Effector memory CD8-positive, alpha-beta T cell (primary cell): Measurements from ENCODE around the gene VPS13A.
"Not testable (repeated sequence)": the region's sequence is repeated elsewhere in the genome, so short reads cannot be mapped to it uniquely, and the experiment has no call there.

Source experiments
- ATAC-seq: fragments of 150-1000 bp; cut with Tn5 transposase; replicated peaks from 2 replicates; pipeline ENCODE4 v1.10.0; 2021; ENCODE audit warnings: mild to moderate bottlenecking, moderate library complexity
- DNase-seq, 3 experiments: peaks; one replicate each; pipeline ENCODE4 v3.0.0; 2021
- H3K27ac Mint-ChIP-seq, 2 donors: one replicate each; pipeline ENCODE4 v1.8.0; 2022; ENCODE audit warnings: mild to moderate bottlenecking in 2 of 2, mixed read lengths in 2 of 2, moderate library complexity in 2 of 2
- H3K27me3 Mint-ChIP-seq, 2 donors: one replicate each; pipeline ENCODE4 v1.8.0; 2022; ENCODE audit warnings: mixed read lengths in 2 of 2
- H3K36me3 Mint-ChIP-seq: one replicate; pipeline ENCODE4 v1.8.0; 2022; ENCODE audit warnings: mild to moderate bottlenecking, moderate library complexity, mixed read lengths; ENCODE audit not compliant: insufficient read depth
- H3K4me1 Mint-ChIP-seq, 2 donors: one replicate each; pipeline ENCODE4 v1.8.0; 2022; ENCODE audit warnings: low read depth in 2 of 2, mixed read lengths in 2 of 2
- H3K4me3 Mint-ChIP-seq, 2 donors: one replicate each; pipeline ENCODE4 v1.8.0; 2022; ENCODE audit warnings: mild to moderate bottlenecking in 2 of 2, mixed read lengths in 2 of 2, moderate library complexity in 2 of 2
- H3K9me3 Mint-ChIP-seq, 2 donors: one replicate each; pipeline ENCODE4 v1.8.0; 2022; ENCODE audit warnings: mixed read lengths in 2 of 2

Gene VPS13A

GRCh38 chr9:77391834-77392233 lies 214.5 kb downstream of the VPS13A start:
- Mint-ChIP-seq H3K9me3 (no peaks in the 10 kb centered on the region), H3K4me1 (no peaks in the 10 kb centered on the region), H3K36me3 (peaks cover 2% of the 10 kb centered on the region), H3K27ac (no peak overlapping the region), H3K4me3 (no peak overlapping the region), H3K27me3 (no peaks in the 10 kb centered on the region)
- DNase-seq = no peak
- no peak for ATAC-seq

GRCh38 chr9:77392328-77392727 lies 215.0 kb downstream of the VPS13A start:
- no peaks in the 10 kb centered on the region for H3K27me3 Mint-ChIP-seq

GRCh38 chr9:77398581-77398980 lies 221.2 kb downstream of the VPS13A start:
- not testable (repeated sequence) for H3K4me1 Mint-ChIP-seq, H3K4me3 Mint-ChIP-seq, H3K27ac Mint-ChIP-seq

More at GRCh38 chr9:77392328-77392727, 215.0 kb downstream of the VPS13A start:
- ATAC-seq (no peak), DNase-seq (no peak)
- Mint-ChIP-seq H3K4me1 (no peaks in the 10 kb centered on the region), H3K9me3 (no peaks in the 10 kb centered on the region), H3K36me3 (peaks cover 2% of the 10 kb centered on the region), H3K4me3 (no peak overlapping the region), H3K27ac (no peak overlapping the region)

GRCh38 chr9:77399964-77400363 lies 222.6 kb downstream of the VPS13A start:
- ATAC-seq (no peak), DNase-seq (no peak)
- no peaks in the 10 kb centered on the region for H3K27me3 Mint-ChIP-seq
- H3K4me3 Mint-ChIP-seq = no peak overlapping the region
- no peaks in the 10 kb centered on the region for H3K9me3 Mint-ChIP-seq
- no peak overlapping the region for H3K27ac Mint-ChIP-seq
- no peaks in the 10 kb centered on the region for H3K36me3 Mint-ChIP-seq
- H3K4me1 Mint-ChIP-seq = no peaks in the 10 kb centered on the region

More at GRCh38 chr9:77398581-77398980, 221.2 kb downstream of the VPS13A start:
- H3K9me3 Mint-ChIP-seq, DNase-seq, ATAC-seq, H3K27me3 Mint-ChIP-seq, H3K36me3 Mint-ChIP-seq: not testable (repeated sequence)

GRCh38 chr9:77402286-77402685 lies 225.0 kb downstream of the VPS13A start:
- H3K4me3 Mint-ChIP-seq = no peak overlapping the region
- no peaks in the 10 kb centered on the region for H3K9me3 Mint-ChIP-seq
- no peak for ATAC-seq
- no peaks in the 10 kb centered on the region for H3K27me3 Mint-ChIP-seq
- H3K4me1 Mint-ChIP-seq = no peaks in the 10 kb centered on the region
- peaks cover 5% of the 10 kb centered on the region for H3K36me3 Mint-ChIP-seq
- no peak overlapping the region for H3K27ac Mint-ChIP-seq
- no peak for DNase-seq

- no peaks in the 10 kb centered on the region for H3K27me3 Mint-ChIP-seq
- DNase-seq = no peak
- H3K27ac Mint-ChIP-seq = no peak overlapping the region
- H3K36me3 Mint-ChIP-seq = peaks cover 13% of the 10 kb centered on the region
- no peaks in the 10 kb centered on the region for H3K4me1 Mint-ChIP-seq
- ATAC-seq = no peak
- no peak overlapping the region for H3K4me3 Mint-ChIP-seq
- H3K9me3 Mint-ChIP-seq = peaks cover 0 to 4% of the 10 kb centered on the region in 2 donors
Observed at GRCh38 chr9:77403239-77403638, 225.9 kb downstream of the VPS13A start.

- DNase-seq, H3K27me3 Mint-ChIP-seq, ATAC-seq, H3K4me1 Mint-ChIP-seq, H3K4me3 Mint-ChIP-seq, H3K9me3 Mint-ChIP-seq, H3K27ac Mint-ChIP-seq: not testable (repeated sequence)
- peaks cover 14% of the 10 kb centered on the region for H3K36me3 Mint-ChIP-seq
Observed at GRCh38 chr9:77408521-77408920, 231.2 kb downstream of the VPS13A start.

GRCh38 chr9:77417566-77417965 lies 240.2 kb downstream of the VPS13A start:
- no peaks in the 10 kb centered on the region for H3K9me3 Mint-ChIP-seq
- DNase-seq = no peak
- no peaks in the 10 kb centered on the region for H3K4me1 Mint-ChIP-seq
- ATAC-seq = no peak
- H3K27me3 Mint-ChIP-seq = no peaks in the 10 kb centered on the region
- peaks cover 4% of the 10 kb centered on the region for H3K36me3 Mint-ChIP-seq
- H3K27ac Mint-ChIP-seq = peak overlapping the region in 1 of 2 donors; percentile 2
- H3K4me3 Mint-ChIP-seq = no peak overlapping the region

- no peaks in the 10 kb centered on the region for H3K27me3 Mint-ChIP-seq
- no peak overlapping the region for H3K4me3 Mint-ChIP-seq
- H3K9me3 Mint-ChIP-seq = no peaks in the 10 kb centered on the region
- H3K36me3 Mint-ChIP-seq = peaks cover 4% of the 10 kb centered on the region
- H3K27ac Mint-ChIP-seq = no peak overlapping the region
- ATAC-seq = no peak
- no peaks in the 10 kb centered on the region for H3K4me1 Mint-ChIP-seq
- DNase-seq = no peak
Observed at GRCh38 chr9:77418226-77418625, 240.9 kb downstream of the VPS13A start.

GRCh38 chr9:77420641-77421040 lies 243.3 kb downstream of the VPS13A start:
- H3K27ac Mint-ChIP-seq = no peak overlapping the region
- no peak overlapping the region for H3K4me3 Mint-ChIP-seq
- no peaks in the 10 kb centered on the region for H3K36me3 Mint-ChIP-seq
- H3K9me3 Mint-ChIP-seq = no peaks in the 10 kb centered on the region
- H3K4me1 Mint-ChIP-seq = no peaks in the 10 kb centered on the region
- no peak for DNase-seq
- H3K27me3 Mint-ChIP-seq = no peaks in the 10 kb centered on the region
- ATAC-seq = no peak

GRCh38 chr9:77421506-77422265 lies 244.4 kb downstream of the VPS13A start:
- Mint-ChIP-seq H3K36me3 (no peaks in the 10 kb centered on the region), H3K27me3 (no peaks in the 10 kb centered on the region), H3K4me3 (no peak overlapping the region), H3K4me1 (no peaks in the 10 kb centered on the region), H3K9me3 (no peaks in the 10 kb centered on the region), H3K27ac (no peak overlapping the region)
- ATAC-seq = no peak
- DNase-seq = no peak

- Mint-ChIP-seq H3K36me3 (no peaks in the 10 kb centered on the region), H3K27ac (no peak overlapping the region), H3K27me3 (no peaks in the 10 kb centered on the region), H3K4me1 (no peaks in the 10 kb centered on the region), H3K9me3 (no peaks in the 10 kb centered on the region), H3K4me3 (no peak overlapping the region)
- ATAC-seq (no peak), DNase-seq (no peak)
Observed at GRCh38 chr9:77422969-77423368, 245.6 kb downstream of the VPS13A start.

GRCh38 chr9:77423841-77424240 lies 246.5 kb downstream of the VPS13A start:
- Mint-ChIP-seq H3K4me3 (no peak overlapping the region), H3K27ac (no peak overlapping the region)

GRCh38 chr9:77424993-77425392 lies 247.7 kb downstream of the VPS13A start:
- Mint-ChIP-seq H3K27ac (no peak overlapping the region), H3K36me3 (no peaks in the 10 kb centered on the region), H3K4me1 (no peaks in the 10 kb centered on the region), H3K9me3 (no peaks in the 10 kb centered on the region), H3K4me3 (no peak overlapping the region), H3K27me3 (no peaks in the 10 kb centered on the region)
- ATAC-seq (no peak), DNase-seq (no peak)

More at GRCh38 chr9:77423841-77424240, 246.5 kb downstream of the VPS13A start:
- Mint-ChIP-seq H3K36me3 (no peaks in the 10 kb centered on the region), H3K27me3 (no peaks in the 10 kb centered on the region), H3K9me3 (no peaks in the 10 kb centered on the region), H3K4me1 (no peaks in the 10 kb centered on the region)
- ATAC-seq (no peak), DNase-seq (no peak)
